Naive thymus-derived CD8-positive, alpha-beta T cell (primary cell): ENCODE measurements around the gene AGPAT4. TPM values are rescaled to one million over a fixed set of nuclear protein-coding genes. Genes with fewer than 3 reads are reported as not detected.

ENCODE experiments used
- ATAC-seq, 2 donors: fragments of 150-1000 bp; cut with Tn5 transposase in 1 of 2; sonication (Bioruptor Pico), chemical (Tn5 transposase) in 1 of 2; 1 replicate in 1 of 2; 2 replicates in 1 of 2; pipeline ENCODE4 v1.10.0; 2021; ENCODE audit warnings: mild to moderate bottlenecking in 2 of 2, moderate library complexity in 2 of 2
- POLR2A ChIA-PET: fragments of 350-600 bp; sonication (Branson Sonifier 250); formaldehyde crosslinking; loops from one replicate; lab custom pipeline; 2021; ENCODE audit warnings: antibody characterized with exemption; lab: Charles Lee
- DNase-seq, 10 donors: peaks; one replicate each; pipeline versions ENCODE4 v3.0.0 to v3.0.0-alpha.2; 2020 to 2022
- H3K27ac Mint-ChIP-seq, 10 donors: one replicate each; pipeline ENCODE4 v1.8.0; 2020 to 2022; ENCODE audit warnings: mild to moderate bottlenecking in 10 of 10, mixed read lengths in 10 of 10, moderate library complexity in 4 of 10, inconsistent platforms in 1 of 10
- H3K27me3 Mint-ChIP-seq, 5 donors: one replicate each; pipeline ENCODE4 v1.8.0; 2021 to 2022; ENCODE audit warnings: mixed read lengths in 5 of 5
- H3K36me3 Mint-ChIP-seq, 3 donors: one replicate each; pipeline ENCODE4 v1.8.0; 2020 to 2022; ENCODE audit warnings: mixed read lengths in 3 of 3, mild to moderate bottlenecking in 2 of 3, inconsistent platforms in 1 of 3
- H3K4me1 Mint-ChIP-seq, 4 donors: one replicate each; pipeline ENCODE4 v1.8.0; 2021 to 2022; ENCODE audit warnings: mixed read lengths in 4 of 4
- H3K4me3 Mint-ChIP-seq, 10 donors: one replicate each; pipeline ENCODE4 v1.8.0; 2020 to 2022; ENCODE audit warnings: mild to moderate bottlenecking in 10 of 10, mixed read lengths in 10 of 10, moderate library complexity in 6 of 10, inconsistent platforms in 1 of 10
- H3K9me3 Mint-ChIP-seq, 9 donors: one replicate each; pipeline ENCODE4 v1.8.0; 2020 to 2022; ENCODE audit warnings: mixed read lengths in 9 of 9, mild to moderate bottlenecking in 3 of 9, inconsistent platforms in 1 of 9, moderate library complexity in 1 of 9
- polyA plus RNA-seq, 3 donors: library from polyadenylated mRNA; unstranded; fragments of 300-500 nt; fragmentation: Illumina TruSeq; gene quantifications; one replicate each; pipeline ENCODE4 v1.2.3, GENCODE V29; 2021
- total RNA-seq, 8 experiments: library from RNA in 2 of 8; stranded (reverse) in 2 of 8; gene quantifications; one replicate each; pipeline ENCODE4 v1.2.3 and lab custom pipeline; 2021 to 2026

Gene AGPAT4
- total and polyA plus RNA-seq, 5 experiments from 2014 or later = 0.85 to 4.0 (median 2.0) TPM

DNA sequence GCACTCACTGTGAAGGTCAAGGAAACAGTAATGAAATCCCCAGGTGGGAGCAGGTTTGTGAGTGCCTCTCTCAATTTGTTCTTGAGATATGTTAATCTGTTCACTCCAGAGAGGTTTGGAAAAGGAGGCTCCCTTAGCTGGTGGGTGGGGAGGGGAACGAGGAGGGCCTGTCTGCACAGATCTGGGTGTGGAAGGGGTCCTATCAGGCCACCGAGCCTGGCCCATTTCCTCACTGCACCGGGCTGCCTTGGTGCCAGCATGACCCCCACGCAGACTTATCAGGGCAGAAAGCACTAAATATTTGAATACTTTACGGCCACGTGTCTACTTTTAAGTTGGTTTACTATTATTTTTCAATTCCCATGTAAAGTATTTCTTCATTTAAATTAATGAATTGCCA is 8.3 kb downstream of the AGPAT4 start:
- no peak overlapping the region for H3K27ac Mint-ChIP-seq
- POLR2A ChIA-PET = no interaction called here

DNA sequence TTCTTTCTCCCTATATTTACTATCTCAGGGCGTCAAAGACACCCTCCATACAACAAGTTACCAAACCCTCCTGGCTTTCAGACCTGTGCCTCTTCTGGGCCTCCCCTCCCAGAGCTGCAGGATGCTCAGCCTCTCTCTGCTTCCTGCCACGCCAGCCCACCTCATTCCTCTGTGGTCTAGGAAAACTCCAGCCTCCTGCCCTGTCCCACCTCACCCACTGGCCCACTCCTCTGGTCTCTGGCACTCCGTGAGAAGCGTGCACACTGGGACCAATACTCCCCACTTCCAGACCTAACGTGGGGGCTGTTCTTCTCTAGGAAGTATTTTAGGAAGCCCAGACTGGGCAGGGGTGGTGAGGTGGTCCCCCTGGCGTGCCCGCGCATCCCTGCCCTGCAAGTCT is 9.7 kb downstream of the AGPAT4 start:
- Mint-ChIP-seq H3K4me1 (peaks cover 0 to 4% (median under 1%) of the 10 kb centered on the region in 4 donors), H3K9me3 (no peaks in the 10 kb centered on the region), H3K4me3 (no peak overlapping the region), H3K27me3 (no peaks in the 10 kb centered on the region), H3K36me3 (peaks cover 0 to 9% (median 3%) of the 10 kb centered on the region in 3 donors), H3K27ac (peak overlapping the region in 2 of 10 donors; percentile 21 to 37)
- DNase-seq (no peak), ATAC-seq (no peak)
- POLR2A ChIA-PET = no interaction called here

More for the DNA sequence above, 8.3 kb downstream of the AGPAT4 start:
- Mint-ChIP-seq H3K27me3 (peaks cover 0 to 2% (median 0%) of the 10 kb centered on the region in 5 donors), H3K36me3 (peaks cover 0 to 5% (median 3%) of the 10 kb centered on the region in 3 donors), H3K9me3 (no peaks in the 10 kb centered on the region), H3K4me1 (peaks cover 0 to 3% (median 0%) of the 10 kb centered on the region in 4 donors), H3K4me3 (no peak overlapping the region)
- DNase-seq (no peak), ATAC-seq (no peak)

DNA sequence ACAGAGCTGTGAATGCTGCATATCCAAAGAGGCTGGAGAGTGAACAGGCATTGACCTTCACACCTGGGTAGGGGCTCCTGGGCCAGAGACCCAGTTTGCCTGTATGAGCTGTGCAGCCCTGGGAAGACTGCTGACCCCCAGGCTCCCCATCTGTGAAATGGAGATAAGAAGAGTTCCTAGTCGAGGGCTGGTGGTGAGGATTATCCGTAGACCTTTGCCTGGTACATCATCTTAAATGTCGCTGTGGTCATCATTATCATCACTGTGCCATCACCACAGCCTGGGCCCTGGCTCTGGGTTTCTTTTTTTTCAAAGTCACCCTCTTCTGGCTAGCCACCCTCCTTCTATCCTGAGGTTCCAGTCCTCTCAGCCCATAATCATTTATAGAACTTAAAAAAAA is 12.0 kb downstream of the AGPAT4 start:
- Mint-ChIP-seq H3K27me3 (no peaks in the 10 kb centered on the region), H3K27ac (no peak overlapping the region), H3K36me3 (peaks cover 0 to 8% (median 0%) of the 10 kb centered on the region in 3 donors), H3K4me1 (peaks cover 0 to 5% (median under 1%) of the 10 kb centered on the region in 4 donors), H3K4me3 (no peak overlapping the region), H3K9me3 (no peaks in the 10 kb centered on the region)
- DNase-seq (no peak), ATAC-seq (no peak)
- POLR2A ChIA-PET = interaction anchor here (1.3 kb wide), 1 partner anchor 12 kb away, joined by 3 read pairs; the partner anchor contains the start of gene AGPAT4

DNA sequence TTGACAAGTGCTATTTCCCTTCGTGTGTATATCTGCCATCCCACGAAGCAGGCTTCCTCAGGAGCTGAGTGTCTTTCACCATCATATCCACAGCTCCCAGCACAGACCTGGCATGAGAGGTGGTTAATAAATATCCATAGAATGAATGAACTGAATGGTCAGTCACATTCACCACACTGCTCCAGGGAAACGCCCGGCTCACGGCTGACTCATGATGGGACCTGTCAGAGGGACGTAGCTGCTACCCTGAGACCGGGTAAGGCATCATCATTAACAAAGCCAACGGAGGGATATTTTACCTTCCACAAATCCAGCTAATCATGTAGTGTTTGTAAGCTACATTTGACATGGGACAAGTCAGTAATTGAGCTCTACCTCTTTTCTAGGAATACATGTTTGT is 12.5 kb downstream of the AGPAT4 start:
- Mint-ChIP-seq H3K27me3 (no peaks in the 10 kb centered on the region), H3K36me3 (peaks cover 0 to 8% (median 0%) of the 10 kb centered on the region in 3 donors), H3K4me1 (peaks cover 0 to 7% (median 2%) of the 10 kb centered on the region in 4 donors), H3K9me3 (no peaks in the 10 kb centered on the region), H3K27ac (no peak overlapping the region), H3K4me3 (no peak overlapping the region)
- POLR2A ChIA-PET = interaction anchor here (1.3 kb wide), 1 partner anchor 13 kb away, joined by 3 read pairs; the partner anchor contains the start of gene AGPAT4
- ATAC-seq (no peak), DNase-seq (no peak)

DNA sequence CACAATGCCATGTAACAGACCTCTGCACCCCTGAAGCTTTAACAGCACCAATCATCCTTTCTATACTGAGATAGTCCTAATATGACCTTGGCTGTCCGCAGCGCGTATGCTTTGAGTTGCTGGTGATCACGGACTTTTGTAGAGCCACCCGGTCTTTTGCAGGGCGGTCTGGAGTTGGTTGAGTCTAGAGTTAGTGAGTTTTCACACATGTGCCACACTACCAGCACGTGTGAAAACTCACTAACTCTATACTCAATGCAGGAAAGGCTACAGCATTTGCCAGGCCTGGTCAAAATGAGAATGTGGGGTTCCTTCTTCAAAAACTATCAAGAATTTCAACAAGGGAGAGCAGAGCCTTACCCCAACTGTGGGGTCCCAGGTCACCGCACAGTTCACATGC is 14.6 kb downstream of the AGPAT4 start:
- Mint-ChIP-seq H3K27ac (no peak overlapping the region), H3K4me3 (no peak overlapping the region), H3K27me3 (no peaks in the 10 kb centered on the region), H3K4me1 (peaks cover 0 to 8% (median under 1%) of the 10 kb centered on the region in 4 donors), H3K36me3 (peaks cover 0 to 8% (median 0%) of the 10 kb centered on the region in 3 donors), H3K9me3 (no peaks in the 10 kb centered on the region)
- ATAC-seq = no peak
- POLR2A ChIA-PET = no interaction called here
- no peak for DNase-seq

DNA sequence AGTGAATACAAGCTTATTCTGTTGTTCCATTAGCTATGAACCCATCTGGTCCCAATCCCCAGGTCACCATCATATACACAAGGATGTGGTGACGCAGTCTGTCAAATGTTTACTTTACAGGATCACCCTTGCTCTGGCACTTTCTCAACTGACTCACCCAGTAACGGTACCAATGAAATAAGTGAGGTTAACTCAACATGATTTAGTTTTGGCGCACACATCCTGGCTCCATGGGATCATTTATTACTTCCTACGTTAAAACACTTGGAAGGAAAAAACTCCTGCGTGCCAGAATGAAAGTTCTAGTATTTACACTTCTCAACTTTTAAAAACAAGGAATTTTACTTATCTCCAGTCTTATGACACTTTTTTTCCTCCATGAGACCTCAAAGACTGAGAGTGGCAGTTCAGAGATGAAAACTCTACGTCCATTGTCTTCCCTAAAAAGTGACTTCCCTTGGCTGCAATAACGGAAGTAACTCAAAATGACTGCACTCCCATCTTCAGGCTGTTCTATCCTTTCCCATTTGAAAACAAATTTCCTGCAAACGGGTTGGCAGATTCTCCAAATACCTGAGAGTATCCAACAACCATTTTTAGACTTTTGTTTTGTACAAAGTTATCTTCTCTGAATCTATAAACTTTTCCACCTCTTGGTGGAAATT is 15.9 kb downstream of the AGPAT4 start:
- POLR2A ChIA-PET = no interaction called here
- H3K27me3 Mint-ChIP-seq = no peaks in the 10 kb centered on the region
- H3K36me3 Mint-ChIP-seq = peaks cover 0 to 8% (median 0%) of the 10 kb centered on the region in 3 donors
- DNase-seq = no peak
- H3K4me3 Mint-ChIP-seq = no peak overlapping the region
- H3K27ac Mint-ChIP-seq = no peak overlapping the region
- no peaks in the 10 kb centered on the region for H3K9me3 Mint-ChIP-seq
- no peak for ATAC-seq
- H3K4me1 Mint-ChIP-seq = peaks cover 0 to 8% (median under 1%) of the 10 kb centered on the region in 4 donors

DNA sequence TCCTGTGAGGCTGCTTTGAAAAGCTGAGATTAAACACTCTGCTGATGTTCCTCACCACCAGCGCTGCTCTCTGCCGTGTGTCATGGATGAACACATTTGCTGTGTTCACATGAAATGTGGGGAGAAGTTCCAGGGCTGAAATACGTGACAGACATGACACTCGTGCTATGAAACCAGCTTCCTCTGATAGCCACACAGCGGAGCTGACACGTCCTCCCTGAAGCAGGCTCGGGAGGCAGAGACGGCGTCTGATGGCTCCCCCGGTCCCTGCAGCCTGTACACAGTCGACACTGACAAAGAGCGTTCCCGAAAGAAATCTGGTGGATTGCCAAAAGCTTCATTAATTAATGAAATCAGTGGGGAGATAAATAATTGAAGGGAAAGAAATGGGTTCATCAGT is 17.5 kb downstream of the AGPAT4 start:
- POLR2A ChIA-PET = no interaction called here
- H3K27me3 Mint-ChIP-seq = no peaks in the 10 kb centered on the region
- H3K4me1 Mint-ChIP-seq = peaks cover 0 to 8% (median under 1%) of the 10 kb centered on the region in 4 donors

DNA sequence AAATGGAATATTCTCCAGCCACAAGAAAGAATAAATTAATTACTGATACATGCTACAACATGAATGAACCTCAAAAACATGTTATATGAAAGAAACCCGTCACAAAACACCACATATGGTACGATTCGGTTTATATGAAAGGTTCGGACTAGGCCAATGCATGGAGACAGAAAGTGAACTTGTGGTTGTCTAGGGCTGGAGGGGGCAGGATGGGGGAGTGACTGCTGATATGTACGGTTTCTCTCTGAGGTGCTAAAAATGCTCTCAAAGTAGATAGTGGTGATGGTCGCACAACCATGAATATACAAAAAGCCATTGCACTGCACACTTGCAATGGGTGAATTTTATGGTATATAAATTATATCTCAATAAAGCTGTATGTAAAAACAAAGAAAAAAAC is 18.3 kb downstream of the AGPAT4 start:
- Mint-ChIP-seq H3K4me3 (no peak overlapping the region), H3K36me3 (peaks cover 0 to 5% (median 3%) of the 10 kb centered on the region in 3 donors), H3K27me3 (no peaks in the 10 kb centered on the region), H3K4me1 (peaks cover 0 to 8% (median under 1%) of the 10 kb centered on the region in 4 donors), H3K27ac (no peak overlapping the region), H3K9me3 (no peaks in the 10 kb centered on the region)
- POLR2A ChIA-PET = no interaction called here
- DNase-seq = no peak
- no peak for ATAC-seq

More for the DNA sequence above, 17.5 kb downstream of the AGPAT4 start:
- ATAC-seq (no peak), DNase-seq (no peak)
- H3K36me3 Mint-ChIP-seq = peaks cover 0 to 8% (median 3%) of the 10 kb centered on the region in 3 donors
- no peaks in the 10 kb centered on the region for H3K9me3 Mint-ChIP-seq
- no peak overlapping the region for H3K27ac Mint-ChIP-seq
- no peak overlapping the region for H3K4me3 Mint-ChIP-seq

DNA sequence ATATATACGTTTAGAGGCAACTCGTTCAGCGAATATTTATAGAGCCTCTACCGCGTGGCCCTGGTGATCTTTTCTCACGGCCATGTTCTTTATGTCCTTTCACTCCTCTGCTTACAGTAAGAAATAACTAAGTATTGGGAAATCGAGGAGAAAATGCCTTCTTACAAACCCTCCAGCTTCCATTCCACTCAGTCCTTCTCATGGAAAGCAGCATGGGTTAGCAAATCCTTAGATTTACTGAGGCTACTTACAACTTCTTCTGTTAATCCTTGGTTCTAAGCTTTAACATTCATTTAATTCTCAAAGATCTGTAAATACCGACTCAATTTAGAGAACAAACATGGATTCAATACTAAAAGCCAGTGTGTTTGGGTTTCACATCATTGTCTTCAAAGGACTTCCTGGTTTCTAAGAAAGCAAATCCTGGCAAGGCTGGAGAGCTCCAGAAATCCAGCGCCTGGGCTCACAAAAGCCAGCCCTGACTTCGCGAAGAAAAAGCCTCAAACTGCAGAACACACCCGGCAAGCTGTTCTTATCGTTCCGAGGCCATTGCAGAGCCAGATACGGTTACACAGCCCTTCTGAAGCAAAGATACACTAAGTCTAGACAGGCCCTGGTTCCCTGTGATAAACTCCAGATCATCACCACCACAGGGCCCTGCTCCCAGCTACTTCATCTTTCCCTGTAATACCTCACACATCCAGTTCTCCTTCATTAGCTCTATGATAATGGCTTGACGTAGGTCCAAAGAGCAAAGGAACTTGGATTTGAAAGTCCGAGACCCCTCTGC is 19.2 kb downstream of the AGPAT4 start:
- H3K27me3 Mint-ChIP-seq = no peaks in the 10 kb centered on the region
- DNase-seq (no peak), ATAC-seq (no peak)
- POLR2A ChIA-PET = no interaction called here
- H3K9me3 Mint-ChIP-seq = no peaks in the 10 kb centered on the region
- H3K27ac Mint-ChIP-seq = no peak overlapping the region
- H3K4me3 Mint-ChIP-seq = no peak overlapping the region
- peaks cover 0 to 8% (median under 1%) of the 10 kb centered on the region in 4 donors for H3K4me1 Mint-ChIP-seq
- peaks cover 0 to 3% (median 3%) of the 10 kb centered on the region in 3 donors for H3K36me3 Mint-ChIP-seq

DNA sequence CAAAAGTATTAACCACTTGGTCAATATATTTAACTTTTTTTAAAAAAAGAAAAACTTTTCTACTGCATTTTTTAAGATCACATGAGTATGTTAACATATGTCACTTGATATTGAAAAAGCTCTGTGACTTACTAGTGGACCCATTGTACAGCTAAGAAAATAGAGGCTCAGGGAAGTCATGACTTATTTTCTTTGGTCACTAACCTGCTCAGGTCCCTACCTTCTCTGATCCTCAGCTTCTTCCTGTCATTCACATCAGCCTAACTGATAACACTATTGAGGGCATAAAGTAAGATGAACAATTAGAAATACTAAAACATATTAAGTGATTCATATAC is 19.8 kb downstream of the AGPAT4 start:
- peaks cover 0 to 3% (median under 1%) of the 10 kb centered on the region in 4 donors for H3K4me1 Mint-ChIP-seq
- ATAC-seq (no peak), DNase-seq (no peak)
- H3K9me3 Mint-ChIP-seq = no peaks in the 10 kb centered on the region
- H3K36me3 Mint-ChIP-seq = peaks cover 0 to 3% (median 0%) of the 10 kb centered on the region in 3 donors
- H3K27me3 Mint-ChIP-seq = no peaks in the 10 kb centered on the region
- no peak overlapping the region for H3K4me3 Mint-ChIP-seq
- POLR2A ChIA-PET = no interaction called here
- H3K27ac Mint-ChIP-seq = no peak overlapping the region

DNA sequence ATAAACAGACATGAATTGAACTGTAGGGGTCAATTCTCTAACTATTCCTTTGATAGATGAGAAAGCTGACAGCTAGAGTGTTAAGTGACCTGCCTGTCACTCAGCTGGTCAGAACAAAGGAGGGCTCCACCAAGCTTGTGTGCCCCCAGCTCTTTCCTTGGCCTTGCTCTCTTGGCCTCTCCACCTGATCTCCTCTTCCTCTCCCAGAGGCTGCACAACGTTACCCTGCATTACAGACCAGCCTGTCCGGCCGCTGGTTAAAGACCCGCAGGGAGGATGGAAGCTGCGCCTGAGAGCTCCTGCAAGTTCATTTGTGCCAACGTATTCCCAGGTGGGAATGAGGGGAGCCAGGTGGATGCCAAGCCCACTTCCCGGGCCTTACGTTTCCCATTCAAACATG is 22.5 kb downstream of the AGPAT4 start:
- peaks cover 0 to 1% (median 0%) of the 10 kb centered on the region in 4 donors for H3K4me1 Mint-ChIP-seq
- H3K9me3 Mint-ChIP-seq = no peaks in the 10 kb centered on the region
- no peak overlapping the region for H3K4me3 Mint-ChIP-seq
- DNase-seq (no peak), ATAC-seq (no peak)
- no peaks in the 10 kb centered on the region for H3K27me3 Mint-ChIP-seq
- peak overlapping the region in 1 of 10 donors; percentile 34 for H3K27ac Mint-ChIP-seq
- peaks cover 0 to 3% (median 0%) of the 10 kb centered on the region in 3 donors for H3K36me3 Mint-ChIP-seq
- POLR2A ChIA-PET = no interaction called here

DNA sequence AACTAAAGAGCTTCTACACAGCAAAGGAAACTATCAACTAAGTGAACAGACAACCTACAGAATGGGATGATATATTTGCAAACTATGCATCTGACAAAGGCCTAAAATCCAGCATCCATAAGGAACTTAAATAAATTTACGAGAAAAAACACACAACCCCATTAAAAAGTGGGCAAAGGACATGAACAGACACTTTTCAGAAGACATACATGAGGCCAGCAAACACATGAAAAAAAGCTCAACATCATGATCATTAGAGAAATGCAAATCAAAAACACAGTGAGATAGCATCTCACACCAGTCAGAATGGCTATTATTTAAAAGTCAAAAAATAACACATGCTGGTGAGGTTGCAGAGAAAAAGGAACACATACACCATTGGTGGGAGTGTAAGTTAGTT is 24.5 kb downstream of the AGPAT4 start:
- no peak overlapping the region for H3K4me3 Mint-ChIP-seq
- no peak for DNase-seq
- H3K36me3 Mint-ChIP-seq = peaks cover 0 to 3% (median 0%) of the 10 kb centered on the region in 3 donors
- H3K27ac Mint-ChIP-seq = no peak overlapping the region
- H3K9me3 Mint-ChIP-seq = no peaks in the 10 kb centered on the region
- no peak for ATAC-seq
- POLR2A ChIA-PET = no interaction called here
- H3K4me1 Mint-ChIP-seq = no peaks in the 10 kb centered on the region
- H3K27me3 Mint-ChIP-seq = no peaks in the 10 kb centered on the region

DNA sequence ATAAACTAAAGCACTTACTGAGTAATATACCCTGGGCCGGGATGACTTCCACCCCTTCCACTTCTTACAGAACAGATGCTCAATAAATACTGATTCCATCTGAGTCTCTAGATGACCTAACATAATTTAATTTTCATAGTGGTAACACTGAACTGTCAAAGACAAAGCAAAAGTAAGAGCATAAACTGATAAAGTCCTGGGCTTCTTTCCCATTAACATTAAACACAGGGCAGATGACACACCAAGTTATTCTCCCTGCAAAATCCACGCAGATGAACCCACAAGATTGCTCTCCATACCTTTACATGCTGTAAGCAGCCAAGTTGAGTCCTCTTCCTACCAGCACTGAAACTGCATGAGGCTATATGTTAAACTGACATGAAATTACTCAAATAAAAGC is 27.1 kb downstream of the AGPAT4 start:
- ATAC-seq = no peak
- Mint-ChIP-seq H3K4me3 (no peak overlapping the region), H3K27ac (peak overlapping the region in 1 of 10 donors; percentile 0), H3K9me3 (no peaks in the 10 kb centered on the region), H3K4me1 (peaks cover 0 to 17% (median 5%) of the 10 kb centered on the region in 4 donors), H3K27me3 (no peaks in the 10 kb centered on the region), H3K36me3 (peaks cover 0 to 3% (median 0%) of the 10 kb centered on the region in 3 donors)
- POLR2A ChIA-PET = no interaction called here
- no peak for DNase-seq
